ENCODE measurements around the gene EYA2.

Gene EYA2

DNA sequence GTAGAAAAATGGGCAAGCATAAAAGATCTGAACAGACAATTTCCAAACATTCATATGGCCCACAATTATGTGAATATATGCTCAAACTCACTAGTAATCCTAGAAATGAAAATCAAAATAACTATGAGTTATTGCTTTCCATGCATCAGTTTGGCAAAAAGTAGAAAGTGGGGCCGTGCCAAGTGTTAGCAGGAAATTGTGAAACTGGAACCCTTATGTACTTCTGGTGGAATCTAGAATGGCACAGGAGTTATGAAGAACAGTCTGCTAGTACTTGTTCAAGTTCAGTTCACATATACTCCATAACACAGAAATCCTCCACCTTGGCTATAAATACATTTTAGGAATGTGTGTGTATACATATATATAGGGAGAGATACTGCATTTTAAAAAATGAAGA, 89.8 kb downstream of the EYA2 start:
- DNase-seq = no peak

DNA sequence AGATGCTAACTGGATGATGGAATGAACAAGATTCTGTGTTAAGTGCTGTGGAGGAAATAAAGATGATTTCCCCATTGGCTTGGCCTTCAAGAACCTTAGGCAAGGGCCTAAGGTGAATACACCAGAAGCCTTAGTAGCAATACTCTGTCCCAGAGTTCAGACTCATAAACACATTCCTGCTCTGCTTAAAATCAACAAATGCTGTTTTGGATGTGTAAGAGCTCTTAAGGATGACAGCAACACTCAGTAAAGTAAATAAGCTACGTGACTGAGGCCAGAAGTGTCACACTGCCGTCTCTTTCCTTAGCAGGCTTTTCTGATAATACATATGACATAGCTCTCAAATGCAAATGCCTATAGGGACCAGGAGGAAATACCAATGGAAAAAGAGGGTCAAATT, 90.6 kb downstream of the EYA2 start:
- DNase-seq = no peak

DNA sequence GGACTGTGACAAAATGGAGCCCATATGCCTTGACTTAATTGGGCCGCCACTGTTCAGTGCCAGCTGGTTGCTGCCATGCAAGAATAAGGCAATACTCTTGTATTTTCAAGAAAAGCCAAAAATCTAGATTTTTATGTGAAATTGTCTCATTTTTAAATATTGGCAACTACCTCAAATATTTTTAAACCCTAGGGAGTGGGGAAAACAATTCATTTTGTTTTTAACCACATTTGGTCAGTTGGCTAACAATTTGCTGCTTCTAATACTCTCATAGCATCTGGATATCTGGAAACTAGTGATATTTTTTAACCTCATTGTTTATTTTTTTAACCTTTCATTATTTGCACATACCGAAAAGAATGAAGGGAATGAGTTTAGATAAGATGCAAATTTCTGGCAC, 91.0 kb downstream of the EYA2 start:
- DNase-seq = no peak

DNA sequence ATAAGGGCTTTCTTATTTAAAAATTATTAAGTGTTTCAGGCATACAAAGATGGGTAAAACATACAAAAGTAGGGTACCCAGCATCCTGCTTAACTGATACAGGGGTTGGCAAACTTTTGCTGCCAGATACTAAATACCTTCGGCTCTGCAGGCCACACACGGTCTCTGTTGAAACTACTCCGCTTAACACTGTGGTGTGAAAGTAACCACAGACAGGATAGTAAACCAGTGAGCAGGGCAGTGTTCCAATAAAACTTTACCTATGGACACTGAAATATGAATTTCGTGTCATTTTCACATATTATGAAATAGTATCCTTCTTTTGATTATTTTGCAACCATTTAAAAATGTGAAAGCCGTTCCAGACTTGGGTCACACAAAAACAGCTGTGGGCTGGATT, 92.4 kb downstream of the EYA2 start:
- no peak for DNase-seq

DNA sequence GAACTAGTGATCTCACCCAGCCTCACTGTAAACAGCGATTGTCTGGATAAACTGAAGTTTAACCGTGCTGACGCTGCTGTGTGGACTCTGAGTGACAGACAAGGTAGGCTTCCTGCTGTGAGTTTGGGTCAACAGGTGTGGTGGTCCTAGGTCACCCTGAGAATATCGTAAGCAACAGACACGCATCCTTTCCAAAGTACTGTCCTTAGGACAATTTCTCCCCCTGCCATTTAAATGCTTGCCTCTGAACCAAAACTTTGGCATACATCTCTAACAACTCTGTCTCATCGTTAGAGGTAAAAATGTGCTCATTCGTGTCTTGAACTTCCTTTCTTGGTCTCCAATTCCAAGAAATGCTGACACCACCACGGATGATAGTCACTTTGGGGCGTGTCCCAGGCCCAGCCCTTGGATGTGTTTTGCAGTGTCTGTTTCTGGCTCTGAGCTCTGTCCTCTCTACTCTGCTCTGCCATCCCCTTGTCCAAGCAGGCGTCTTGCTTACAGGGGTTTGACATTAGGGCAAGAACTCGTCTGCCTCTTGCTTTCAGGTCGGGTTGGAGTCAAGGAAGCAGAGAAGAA, 95.5 kb downstream of the EYA2 start:
- DNase-seq = no peak

DNA sequence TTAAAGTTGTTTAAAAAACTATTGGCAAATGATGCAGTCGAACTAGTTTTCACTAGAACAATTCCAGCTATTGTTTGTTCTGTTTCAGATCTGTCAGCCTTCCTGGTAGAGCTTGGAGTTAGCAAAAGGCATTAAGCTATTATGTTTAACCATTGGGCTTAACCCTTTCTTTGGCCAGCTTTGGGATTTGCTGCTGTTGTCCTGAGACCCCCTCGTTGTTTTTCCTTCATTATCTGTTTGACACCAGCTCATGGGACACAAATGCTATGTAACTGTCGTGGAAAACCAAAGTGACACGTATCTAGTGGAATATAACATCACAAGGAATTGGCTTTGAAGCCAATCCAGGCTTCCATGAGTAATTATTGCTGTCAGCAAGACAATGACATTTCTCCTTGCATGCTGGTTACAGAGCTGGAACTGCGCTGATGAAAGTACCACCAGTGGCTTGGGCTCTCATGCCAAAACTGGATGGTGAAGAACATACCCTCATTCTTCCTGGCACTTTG, 96.0 kb downstream of the EYA2 start:
- DNase-seq = no peak

DNA sequence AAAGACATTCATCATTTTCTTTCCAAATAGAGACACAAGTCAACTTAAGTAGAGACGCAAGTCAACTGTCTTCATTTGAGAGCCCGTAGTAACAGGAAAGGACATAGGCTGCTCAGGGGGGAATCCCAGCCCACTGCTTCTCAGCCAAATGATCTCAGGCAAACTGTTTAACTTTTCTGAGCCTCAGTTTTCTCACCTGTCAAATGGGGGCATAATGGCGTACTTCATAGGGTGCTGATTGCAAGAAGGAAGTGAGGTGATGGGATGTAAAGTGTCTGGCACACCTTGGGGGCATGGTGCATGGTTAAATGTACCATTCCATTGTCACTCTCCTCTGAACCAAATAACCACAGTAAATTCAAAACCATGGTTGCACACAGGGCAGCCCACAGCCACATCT, 96.5 kb downstream of the EYA2 start:
- no peak for DNase-seq

DNA sequence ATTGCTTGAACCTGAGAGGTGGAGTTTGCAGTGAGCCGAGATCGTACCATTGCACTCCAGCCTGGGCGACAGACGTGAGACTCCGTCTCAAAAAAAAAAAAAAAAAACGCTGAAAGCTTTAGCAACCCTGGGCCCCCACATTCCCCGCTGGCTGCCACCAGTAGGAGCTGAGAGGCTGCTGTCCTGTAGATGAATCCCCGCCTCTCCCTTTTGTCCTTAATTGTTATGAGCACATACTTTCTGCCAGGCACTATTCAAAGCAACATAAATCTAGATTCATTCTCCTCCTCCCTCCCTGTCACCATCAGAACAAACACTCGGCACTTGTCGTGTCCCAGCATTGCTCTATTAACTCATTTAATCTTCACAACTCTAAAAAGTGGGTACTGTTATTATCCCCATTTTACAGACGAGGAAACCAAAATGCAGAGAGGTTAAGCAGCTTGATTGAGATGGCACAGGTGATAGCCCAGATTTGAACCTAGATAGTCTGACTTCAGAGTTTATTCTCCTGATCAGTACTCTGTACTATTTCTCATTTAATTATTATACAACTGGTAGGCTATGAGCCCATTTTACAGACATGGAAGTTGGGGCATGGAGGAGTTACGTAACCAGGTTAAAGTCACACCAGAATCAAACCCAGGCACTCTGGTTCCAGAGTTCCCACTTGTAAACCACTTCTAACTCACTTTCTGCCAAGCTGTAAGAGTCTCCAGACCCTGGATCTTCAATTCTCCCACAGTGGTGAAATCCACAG, 97.4 kb downstream of the EYA2 start:
- no peak for DNase-seq

DNA sequence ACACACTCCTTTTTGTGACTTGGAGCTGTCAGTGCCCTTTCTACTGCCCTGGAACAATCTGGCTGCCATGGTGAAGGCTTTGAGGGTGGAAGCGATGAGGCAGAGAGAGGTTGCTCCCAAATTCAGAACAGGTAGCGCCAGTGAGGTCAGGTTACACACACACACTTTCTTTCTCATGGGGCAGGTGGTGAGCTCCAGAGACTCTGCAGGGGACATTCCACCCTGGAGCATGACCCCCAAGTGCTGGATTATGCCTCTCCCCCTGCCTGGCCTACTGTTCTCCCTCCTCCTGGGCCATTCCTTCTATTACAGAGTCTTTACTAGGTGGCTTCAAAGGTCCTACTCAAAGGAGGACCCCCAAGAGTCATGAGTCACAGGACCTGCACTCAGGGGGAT, 98.0 kb downstream of the EYA2 start:
- no peak for DNase-seq

DNA sequence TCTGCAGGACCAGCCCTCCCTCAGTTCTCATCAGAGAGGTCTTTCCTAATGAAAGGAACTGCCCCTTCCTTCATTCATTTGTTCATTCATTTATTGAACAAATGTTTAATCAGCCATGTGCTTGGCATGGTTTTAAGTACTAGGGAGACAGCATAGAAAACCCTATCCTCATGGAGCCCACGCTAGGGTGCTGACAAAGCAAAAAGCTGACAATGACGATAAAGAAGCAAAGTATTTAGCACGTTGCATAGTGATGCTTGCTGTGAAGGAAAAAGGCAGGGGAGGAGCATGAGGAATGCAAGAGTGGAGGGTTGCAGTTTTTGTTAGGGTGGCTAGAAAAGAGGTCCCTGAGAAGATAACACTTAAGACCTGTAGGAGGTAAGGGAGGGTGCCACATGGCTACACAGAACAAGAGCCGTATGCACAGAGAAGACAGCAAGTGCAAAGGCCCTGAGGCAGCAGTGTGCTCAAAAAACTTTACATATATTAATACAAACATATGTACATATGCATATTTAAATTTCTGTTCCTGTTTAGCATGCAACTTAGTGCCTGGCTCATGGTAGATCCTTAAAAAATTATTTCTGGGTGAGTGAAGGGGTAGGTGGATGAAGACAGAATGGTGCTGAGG, 98.9 kb downstream of the EYA2 start:
- DNase-seq = no peak

DNA sequence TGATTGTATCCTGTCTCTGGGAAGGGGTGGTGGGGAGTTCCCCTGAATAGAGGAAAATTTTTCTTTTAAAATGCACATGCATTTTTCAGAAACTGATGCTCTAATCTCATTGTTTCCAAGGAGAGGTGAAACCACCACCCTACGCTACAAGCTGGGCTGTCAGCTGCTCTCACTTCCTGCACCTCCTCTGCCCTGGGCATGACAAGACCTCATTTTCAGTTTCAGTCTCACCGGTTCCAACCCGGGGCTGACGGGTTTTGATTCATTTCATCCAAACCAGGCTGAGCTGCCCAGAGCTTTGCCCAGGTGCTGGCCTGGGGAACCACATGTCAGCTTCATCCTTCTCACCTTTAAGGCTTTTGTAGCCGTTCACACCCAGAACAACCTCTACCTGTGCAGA, 99.7 kb downstream of the EYA2 start:
- DNase-seq = no peak

DNA sequence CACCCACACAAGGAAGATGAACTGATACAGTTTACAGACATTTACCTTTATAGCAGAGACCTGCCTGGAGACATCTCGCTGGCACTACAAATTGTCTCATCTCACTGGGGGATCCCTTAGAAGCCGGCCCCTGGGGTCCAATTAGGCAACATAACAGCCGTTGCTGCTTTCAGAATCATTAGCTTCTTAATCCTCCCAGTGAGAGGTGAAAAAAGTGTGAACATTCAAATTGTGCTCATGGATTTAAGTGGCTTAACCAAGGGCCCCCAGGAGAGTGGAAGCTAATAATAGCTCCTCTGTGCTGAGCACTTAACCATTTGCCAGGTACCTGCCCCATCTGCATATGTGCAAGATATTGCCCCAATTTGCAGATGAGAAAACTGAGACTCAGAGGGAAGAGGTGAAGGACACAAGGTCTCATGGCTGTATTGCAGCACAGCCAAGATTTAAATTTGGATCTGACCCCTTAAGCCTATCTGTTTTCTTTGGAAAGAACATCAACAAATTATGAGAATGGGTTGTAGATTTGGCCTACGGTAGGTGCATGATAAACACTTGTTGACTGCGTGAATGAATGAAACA, 101.0 kb downstream of the EYA2 start:
- no peak for DNase-seq

DNA sequence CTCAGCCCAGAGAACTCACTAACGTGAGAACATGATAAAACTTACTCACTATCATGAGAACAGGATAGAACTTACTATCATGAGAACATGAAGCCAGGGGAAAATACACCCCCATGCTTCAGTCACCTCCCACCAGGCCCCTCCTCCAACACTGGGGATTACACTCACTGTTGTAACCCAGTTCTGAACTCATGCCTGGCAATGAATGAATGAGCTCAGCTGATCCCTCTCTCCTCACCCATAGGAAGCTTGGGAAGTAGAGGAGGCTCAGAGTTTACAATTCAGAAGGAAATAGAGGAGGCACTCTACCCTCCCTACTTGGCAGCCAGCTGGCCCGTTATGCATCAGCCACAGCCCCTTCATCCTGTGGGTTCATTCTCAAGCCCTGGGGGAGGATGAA, 102.5 kb downstream of the EYA2 start:
- DNase-seq = no peak

DNA sequence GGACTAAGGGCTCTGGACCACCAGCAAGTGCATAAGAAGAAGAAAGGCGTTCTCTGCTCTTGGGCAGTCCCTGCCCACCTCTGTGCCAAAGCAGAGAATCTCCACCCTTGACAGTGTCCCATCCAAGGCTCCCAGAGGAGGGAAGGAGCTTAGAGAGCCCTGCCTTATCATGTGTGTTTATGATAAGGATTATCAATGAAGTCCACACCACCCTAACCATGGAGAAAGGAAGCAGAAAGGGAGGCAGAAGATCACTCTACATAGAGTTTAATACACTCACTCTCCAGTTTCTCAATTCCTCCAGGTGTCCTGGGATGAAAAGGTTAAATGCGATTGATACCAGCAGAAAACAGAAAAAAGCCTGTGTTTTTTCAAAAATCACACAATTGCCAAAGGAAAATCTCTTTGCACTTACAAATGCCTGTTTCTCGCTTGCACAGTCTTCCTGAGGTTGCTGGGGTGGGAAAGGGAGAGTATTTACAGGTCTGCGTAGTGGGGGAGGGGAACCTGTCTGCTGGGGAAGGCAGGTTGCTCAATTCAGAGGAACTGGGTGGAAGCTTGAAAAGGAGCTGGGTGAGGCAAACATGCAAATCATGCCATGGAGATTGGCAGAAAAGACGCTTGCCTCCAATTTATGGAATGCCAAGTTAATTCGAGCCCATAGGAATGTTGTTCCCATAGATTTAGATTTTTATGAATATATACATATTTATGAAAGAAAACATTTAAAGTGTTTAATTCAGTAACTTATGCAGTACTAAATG, 104.0 kb downstream of the EYA2 start:
- no peak for DNase-seq

DNA sequence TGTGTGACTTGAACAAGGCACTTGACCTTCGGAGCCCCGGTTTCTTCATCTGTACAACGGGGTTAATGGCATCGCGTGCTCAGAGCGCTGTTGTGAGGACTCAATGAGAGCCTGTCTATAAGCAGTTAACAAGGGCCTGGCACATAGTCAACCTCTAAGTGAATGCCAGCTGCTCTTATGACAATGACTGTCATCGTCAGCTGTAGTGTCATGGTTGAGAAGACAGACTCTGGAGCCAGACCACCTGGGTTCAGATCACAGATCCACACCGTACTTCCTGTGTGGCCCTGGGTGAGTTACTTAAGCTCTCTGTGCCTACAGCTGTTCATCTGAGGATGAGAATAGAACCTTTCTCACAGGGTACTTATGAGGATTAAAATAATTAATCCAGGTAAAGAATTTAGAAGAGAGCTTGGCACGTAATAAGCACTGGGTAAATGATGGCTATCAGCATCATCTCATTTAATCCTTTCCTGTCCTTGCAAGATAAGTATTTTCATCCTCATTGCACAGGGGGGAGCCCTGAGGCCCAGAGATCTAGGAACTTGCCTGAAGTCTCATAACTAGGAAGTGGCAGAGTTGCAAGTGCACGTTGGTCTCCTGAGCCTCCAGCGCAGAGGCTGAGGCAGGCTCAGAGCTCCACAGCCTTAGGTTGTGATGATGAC, 105.3 kb downstream of the EYA2 start:
- no peak for DNase-seq

DNA sequence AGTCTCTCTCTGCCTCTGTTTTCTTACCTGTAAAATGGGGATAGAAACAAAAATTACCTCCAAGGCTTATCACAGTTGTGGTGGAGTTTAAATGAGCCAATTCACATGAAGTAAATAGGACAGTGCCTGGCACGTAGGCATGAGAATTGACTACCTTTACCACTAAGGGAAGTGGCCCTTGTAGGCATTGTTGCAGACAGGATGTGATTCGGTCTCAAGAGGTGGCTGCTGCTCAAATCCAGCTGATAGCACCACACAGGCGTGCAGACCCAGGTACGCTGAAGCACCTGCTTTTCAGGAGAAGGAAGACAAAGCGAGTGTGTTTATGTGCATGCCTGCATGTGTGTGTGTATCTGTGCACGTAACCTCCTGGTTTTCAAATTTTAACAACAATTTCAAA, 108.6 kb downstream of the EYA2 start:
- no peak for DNase-seq

DNA sequence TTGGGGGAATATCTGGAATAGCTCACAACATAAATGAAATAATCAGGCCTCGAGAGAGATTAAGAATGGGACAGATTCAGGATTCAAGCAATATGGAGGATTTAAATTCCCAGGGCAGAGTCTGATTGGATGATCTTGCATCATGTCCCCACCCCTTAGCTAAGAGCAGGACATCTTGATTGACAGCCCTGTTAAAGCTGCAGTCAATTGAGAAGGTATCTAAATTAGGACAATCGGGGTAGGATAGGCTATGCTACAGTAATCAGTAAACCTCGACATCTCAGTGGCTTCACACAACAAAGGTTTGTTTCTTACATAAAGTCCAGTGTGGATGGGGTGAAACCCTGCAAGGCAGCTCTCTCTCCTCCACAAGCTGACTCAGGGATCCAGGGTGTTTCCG, 109.5 kb downstream of the EYA2 start:
- DNase-seq = no peak

DNA sequence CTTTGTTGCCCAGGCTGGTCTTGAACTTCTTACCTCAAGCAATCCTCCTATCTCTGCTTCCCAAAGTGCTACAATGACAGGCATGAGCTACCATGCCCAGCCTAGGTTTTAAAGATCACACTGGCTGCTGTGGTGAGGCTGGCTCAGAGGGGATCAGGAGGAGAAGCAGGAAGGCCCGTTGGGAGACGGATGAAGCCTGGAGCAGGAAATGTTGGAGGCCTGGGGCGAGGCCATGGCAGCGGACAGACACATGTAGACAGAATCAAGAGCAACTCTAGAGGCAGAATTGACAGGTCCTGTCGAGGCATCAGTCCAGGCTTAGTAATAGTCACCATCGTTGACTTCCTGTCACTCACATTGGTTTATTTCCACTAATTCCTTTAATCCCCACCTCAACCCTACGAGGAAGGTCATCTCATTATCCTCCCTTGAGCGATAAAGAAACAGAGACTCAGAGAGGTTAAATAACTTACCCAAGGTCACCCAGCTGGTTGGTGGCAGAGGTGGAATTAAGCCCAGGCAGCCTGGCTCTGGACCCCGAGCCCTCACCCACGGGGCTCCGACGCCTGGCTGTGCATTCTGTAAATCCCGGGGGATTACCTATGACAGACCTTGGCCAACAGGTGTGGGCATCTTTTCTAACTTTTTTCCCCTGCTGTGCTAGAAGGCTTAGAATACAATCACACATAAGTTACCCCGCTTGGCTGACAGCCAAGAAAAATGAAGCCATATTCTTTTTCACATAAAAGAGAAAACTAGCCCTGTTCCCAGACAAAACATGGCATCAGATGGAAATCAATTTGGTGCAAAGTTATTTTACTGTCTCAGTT, 113.4 kb downstream of the EYA2 start:
- no peak for DNase-seq

DNA sequence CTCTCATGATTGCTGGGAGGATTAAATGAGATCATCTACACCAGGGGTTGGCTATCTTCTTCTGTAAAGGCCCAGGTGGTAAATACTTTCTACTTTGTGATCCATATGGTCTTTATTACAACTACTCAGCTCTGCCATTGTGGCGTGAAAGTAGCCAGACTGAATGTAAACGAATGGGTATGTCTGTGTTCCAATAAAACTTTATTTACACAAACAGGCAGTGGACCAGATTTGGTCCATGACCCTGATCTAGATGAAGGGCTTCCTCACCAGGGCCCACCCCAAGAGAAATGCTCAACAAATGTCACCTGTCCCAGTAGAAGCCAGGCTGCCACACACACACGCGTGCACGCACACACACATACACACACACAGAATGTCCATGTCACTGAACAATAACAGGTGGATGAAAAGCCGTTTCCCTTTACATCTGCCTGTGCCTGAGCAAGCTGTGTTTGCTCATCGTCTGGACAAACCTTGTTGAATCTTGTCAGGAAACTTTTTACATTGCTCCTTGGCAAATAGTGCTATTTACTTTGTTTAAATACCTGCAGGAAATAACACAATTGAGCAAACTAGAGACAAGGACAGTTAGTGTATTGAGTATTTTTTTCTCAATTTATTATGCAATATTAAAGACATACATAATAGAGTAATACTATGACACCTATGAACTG, 114.3 kb downstream of the EYA2 start:
- no peak for DNase-seq

DNA sequence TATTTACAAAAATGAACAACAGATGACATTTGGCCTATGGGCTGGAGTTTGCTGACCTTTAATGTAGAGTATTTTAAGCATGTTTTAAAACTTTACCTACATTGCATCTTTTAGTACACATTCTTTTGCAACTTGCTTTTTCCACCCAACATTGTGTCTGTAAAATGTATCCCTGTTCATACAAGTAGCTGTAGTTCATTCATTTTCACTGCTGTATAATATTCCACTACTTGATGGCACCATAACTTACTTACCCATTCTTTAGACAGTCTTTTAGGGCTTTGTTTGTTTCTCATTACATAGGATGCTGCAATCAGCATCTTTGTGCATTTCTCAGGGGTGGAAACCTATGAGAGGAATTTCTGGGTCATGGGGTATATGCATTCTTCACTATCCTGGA, 115.1 kb downstream of the EYA2 start:
- no peak for DNase-seq

DNA sequence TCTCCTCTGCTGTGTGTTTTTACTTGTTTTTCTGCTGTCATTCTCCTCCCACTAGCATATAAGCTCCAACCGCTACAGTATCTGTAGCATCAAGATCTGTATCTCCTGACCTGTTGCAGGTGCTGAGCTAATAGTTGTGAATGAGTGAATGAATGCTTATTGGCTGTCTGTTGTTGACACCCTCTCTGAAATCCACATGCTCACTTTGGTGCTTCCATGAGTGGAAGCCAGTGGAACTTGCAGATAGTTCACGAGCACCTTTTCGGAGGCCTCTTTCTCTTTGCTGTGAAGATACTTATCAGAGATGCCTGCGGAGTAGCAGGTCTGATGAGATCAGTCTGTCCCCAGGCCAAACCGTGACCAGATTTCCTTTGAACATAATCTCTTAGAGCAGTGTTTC, 117.3 kb downstream of the EYA2 start:
- DNase-seq = no peak

All from cortex of kidney (tissue), 1 donor.